H4 (cell line): Measurements from ENCODE around the gene MGST3. TPM values are rescaled to one million over a fixed set of nuclear protein-coding genes. Genes with fewer than 3 reads are reported as not detected.
"Not testable (repeated sequence)": the region's sequence is repeated elsewhere in the genome, so short reads cannot be mapped to it uniquely, and the experiment has no call there.

Experiments
- DNase-seq: peaks from one replicate; pipeline ENCODE4 v3.0.0-alpha.2; 2015; ENCODE audit warnings: low spot score
- total RNA-seq: library from RNA; depleted of rRNA; stranded (reverse); fragments of >200 nt; shearing (Covaris generic); gene quantifications from 2 replicates; pipeline ENCODE4 v1.2.3, GENCODE V29; 2014; rRNA removed

The MGST3 gene
- 128 and 140 TPM in 2 replicates for total RNA-seq

GRCh38 chr1:165630629-165631341 is at the start of gene MGST3:
Gene MGST3, plus strand, starts transcription at chr1:165631234. Its CDS starts 18,614 bp downstream, at chr1:165649848.
- DNase-seq, result peak; percentile 96

DNA sequence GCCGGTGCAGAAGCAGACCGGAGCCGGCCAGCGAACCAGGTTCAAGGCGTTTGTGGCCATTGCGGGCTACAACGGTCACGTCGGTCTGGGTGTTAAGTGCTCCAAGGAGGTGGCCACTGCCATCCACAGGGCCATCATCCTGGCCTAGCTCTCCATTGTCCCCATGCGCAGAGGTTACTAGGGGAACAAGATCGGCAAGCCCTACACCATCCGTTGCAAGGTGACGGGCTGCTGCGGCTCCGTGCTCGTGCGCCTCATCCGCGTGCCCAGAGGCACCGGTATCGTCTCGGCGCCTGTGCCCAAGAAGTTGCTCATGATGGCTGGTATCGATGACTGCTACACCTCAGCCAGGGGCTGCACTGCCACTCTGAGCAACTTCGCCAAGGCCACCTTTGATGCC is 49.1 kb upstream of the MGST3 start:
- DNase-seq, result no peak

DNA sequence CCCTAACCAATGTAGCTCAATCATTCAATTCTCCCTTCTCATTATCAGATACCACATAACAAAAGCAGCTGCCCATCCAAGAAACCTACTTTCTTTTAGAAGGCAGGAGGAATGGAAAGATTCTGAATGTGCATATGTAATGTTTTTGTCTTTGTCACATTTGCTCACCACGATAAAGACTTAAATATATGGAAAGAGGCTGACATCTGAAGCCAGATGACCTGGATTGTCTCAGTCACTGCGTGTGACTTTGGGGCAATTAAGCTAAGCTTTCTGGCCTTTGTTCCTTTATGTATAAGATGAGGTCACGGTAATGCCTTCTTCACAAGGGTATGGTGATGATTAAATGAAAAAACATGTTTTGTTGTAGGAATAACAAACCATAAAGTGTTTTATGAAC is 44.6 kb upstream of the MGST3 start:
- no peak for DNase-seq

DNA sequence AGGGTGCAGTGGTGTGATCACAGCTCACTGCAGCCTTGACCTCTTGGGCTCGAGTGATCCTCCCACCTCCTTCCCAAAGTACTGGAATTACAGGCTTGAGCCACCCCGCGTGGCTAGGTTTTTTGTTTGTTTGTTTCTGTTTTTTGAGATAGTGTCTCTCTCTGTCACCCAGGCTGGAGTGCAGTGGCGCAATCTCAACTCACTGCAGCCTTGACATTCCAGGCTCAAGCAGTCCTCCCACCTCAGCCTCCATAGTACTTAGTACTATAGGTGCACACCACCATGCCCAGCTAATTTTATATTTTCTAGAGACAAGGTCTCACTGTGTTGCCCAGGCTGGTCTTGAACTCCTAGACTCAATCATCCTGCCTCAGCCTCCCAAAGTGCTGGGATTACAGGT is 39.6 kb upstream of the MGST3 start:
- not testable (repeated sequence) for DNase-seq

GRCh38 chr1:165592945-165593823 is 37.9 kb upstream of the MGST3 start:
- peak; percentile 57 for DNase-seq

DNA sequence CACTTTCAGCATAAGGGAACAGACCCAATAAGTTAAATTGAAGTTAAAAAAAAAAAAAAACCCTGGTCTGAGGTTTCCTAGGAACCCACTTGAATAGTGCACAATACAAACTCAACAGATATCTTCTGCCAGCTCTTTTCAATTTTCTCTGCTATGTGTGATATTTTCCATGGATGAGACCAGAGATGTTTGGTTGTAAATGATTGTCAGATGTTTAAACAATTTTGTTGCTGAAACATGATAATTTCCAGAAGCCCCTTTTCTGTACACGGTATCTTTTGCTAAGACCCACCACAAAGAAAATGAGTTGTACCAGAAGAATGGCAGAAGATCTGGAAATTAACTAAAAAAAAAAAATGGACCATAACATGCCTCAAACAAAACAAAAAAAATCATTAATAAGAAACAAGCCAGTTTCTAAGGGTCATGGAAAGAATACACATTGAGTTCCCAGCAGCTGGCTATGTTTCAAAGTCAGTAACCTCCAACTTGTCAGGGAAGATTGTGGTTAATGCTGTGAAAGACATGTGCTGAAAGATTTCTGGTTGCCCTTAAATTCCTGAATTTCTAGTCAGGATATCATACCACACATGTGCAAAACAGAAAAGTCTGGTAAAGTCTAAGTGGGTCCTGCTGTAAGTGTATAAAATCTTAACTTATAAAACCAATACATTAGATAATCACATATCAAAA is 35.6 kb upstream of the MGST3 start:
- DNase-seq, result no peak

- DNase-seq, result peak; percentile 96
Observed at GRCh38 chr1:165597883-165598675, 33.0 kb upstream of the MGST3 start.

DNA sequence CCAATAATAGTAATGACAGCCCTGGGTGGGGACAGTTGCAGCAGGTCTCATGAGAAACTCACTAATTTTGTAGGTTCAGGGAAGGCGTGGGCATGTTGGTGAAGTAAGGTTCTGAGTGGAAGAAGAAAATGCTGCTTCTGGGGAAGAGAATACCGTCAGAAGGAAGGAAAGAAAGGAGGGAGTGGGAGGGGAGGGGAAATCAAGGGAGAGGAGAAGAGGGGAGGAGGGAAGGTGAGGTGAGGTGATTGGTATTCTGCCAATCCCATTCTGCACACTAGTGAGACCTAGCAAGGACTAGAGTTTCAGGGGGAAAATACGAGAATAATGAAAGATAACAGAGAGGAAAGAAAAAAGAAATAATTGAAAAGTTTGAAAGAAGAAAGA is 32.4 kb upstream of the MGST3 start:
- DNase-seq, result no peak

DNA sequence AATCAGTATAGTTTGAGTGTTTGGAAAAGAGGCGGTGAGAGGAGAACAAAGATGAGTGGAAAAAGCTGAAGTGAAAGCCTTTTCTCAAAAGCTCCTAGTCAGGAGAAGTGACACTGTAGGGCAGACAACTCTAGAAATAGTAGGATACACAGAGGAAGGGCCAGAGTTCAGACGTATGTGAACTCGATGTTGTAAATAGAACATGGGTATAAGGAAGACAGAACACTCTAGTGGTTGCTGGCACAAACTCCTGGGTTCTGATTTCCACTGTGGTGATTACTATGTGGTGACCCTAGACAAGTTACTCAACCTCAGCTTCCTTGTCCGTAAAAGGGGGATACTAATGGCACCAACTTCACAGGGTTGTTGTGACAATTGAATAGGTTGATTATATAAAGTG is 30.2 kb upstream of the MGST3 start:
- DNase-seq, result no peak

DNA sequence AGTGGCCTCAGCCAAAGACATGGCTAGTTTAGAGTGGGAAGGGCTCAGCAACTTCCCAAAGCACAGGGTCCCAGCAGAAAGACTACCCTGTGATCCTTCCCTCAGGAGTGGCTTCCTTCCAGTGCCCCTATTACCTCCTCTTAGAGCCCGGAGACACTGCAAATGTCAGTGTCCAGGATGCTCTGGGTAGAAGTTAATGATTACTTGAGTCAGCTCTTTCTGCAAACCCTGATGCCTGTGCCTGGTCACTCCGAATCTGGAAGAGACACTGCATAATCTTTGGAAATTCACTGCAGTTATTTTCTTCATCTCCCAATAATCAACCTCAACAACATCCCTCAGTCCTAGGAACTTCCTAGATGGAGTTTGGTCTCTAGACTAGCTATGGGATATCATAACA is 27.2 kb upstream of the MGST3 start:
- DNase-seq, result no peak

GRCh38 chr1:165605246-165605645 is 25.8 kb upstream of the MGST3 start:
- DNase-seq, result no peak

- not testable (repeated sequence) for DNase-seq
Observed at GRCh38 chr1:165606676-165607075, 24.4 kb upstream of the MGST3 start.

DNA sequence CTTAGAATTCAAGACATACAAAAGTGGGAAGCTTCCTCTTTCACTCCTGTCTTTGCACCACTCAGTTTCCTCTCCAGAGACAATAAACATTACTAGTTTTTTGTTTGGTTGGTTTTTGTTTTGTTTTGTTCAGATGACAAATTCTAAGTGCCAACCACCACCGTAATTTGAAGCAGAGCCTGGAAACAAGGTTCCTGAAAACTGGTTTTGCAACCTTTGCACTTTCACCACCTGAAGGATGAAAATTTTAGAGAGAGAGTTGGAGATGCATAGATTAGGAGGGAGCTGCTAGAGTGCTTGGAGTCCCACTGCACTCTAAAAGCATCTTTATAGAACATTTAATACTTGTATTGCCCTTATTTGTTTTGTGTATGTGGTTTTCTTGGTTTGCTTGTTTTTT is 20.2 kb upstream of the MGST3 start:
- no peak for DNase-seq

- no peak for DNase-seq
Observed at GRCh38 chr1:165612062-165612461, 19.0 kb upstream of the MGST3 start.

DNA sequence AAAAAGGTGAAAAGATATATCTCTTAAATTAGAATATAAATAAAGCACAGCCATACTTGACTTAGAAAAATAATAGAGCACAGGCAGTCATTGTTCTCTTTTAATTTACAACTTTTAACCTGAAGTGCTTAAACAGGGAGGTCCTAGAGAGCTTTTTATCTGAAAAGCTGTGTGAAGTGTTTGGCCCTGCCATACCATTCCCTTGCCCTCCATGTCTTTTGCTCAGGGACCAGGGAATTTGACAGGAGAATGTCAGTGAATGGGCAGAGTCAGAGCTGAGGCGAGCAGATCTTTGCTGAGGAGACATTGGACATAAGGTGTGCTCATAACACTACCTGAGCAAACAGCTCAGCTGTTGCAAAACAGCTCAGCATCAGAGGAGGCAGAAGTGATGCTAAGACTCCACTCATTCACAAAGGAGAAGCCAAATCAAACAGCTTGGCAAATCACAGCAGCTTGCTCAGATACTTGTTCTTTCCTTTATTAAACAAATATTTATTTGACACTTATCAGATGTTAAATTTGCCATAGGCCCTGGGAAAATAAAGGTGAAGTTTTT is 14.9 kb upstream of the MGST3 start:
- DNase-seq, result no peak

DNA sequence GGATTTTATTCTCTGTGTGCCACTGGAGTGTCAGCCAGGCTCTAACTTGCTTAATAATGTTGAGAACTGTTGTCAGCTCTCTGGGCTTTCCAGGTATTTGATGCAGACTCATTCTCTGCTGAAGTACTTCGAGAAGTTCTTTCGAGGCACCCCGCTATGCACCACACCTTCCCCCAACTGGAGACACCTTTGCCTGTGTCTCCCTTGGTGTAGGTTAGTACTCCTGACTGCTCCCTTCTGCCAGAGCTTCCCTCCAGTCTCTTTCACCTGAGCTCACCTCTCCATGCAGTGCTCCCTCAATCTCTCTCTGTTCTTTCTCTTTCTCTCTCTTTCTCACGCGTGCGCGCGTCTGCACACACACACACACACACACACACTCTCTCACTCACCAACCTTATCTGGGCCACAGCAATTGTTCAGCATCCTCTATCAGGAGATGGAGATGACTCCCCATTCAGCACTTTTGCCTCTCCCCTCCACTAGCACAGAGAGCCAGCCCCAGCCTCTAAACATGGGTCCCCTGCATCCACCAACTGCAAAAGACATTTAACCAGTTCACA is 14.0 kb upstream of the MGST3 start:
- no peak for DNase-seq

DNA sequence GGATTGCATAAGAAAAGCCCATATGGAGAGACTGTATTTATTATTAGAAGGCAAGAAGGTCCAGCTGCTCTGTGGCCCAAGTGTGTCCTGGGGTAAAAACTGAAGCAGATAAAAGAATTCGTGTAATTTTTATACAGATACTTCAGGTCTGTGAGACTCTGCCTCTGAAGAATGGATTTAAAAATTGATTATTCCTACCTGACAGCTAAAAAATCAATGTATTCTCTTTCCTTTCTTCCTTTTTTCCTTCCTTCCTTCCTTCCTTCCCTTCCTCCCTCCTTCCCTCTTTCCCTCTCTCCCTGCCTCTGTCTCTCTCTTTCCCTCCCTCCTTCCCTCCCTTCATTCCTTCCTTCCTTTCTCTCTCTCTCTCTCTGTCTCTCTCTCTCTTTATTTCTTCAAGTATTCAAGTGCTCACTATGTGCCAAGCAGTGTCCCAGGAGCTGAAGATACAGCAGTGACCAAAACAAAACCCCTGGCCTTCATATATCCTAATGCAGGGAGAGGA is 11.3 kb upstream of the MGST3 start:
- DNase-seq, result no peak

GRCh38 chr1:165623624-165624023 is 7.4 kb upstream of the MGST3 start:
- no peak for DNase-seq

- no peak for DNase-seq
Observed at GRCh38 chr1:165624441-165624840, 6.6 kb upstream of the MGST3 start.

DNA sequence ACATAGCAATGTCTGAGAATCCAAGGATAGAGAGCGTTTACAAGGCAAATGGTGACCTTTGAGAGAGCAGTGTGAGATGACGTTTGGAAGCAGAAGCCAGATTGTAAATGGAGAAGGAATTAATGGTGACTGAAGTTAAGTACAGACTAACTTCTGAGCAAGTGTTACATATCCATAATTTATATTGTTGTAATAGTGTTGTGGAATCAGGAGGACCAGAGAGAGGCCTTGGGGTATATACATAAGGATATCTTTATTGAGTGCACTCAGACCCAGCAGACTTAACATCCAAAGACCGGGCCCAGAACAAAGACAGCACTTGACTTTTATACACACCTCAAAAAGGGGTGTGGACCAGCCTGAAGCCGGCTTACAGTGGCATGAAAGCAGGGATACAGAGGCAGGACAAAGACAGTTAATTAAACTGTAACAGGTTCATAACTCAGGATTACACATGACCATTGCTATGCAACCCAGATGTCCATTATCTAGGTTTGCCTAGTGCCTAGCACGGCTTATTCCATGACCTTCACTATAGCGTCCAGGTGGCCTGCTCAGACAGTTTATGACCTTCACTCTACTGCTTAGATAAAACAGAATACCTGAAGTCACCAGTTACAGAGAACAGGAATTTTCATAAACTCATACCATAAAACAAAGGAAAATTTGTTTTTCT is 2.7 kb upstream of the MGST3 start:
- DNase-seq, result no peak
